CD4-positive, alpha-beta memory T cell (primary cell): Measurements from ENCODE around the gene NUTM1. TPM values are rescaled to one million over a fixed set of nuclear protein-coding genes. Genes with fewer than 3 reads are reported as not detected.

ENCODE experiments used
- CTCF ChIA-PET: fragments of 350-600 bp; sonication (Branson Sonifier 250); formaldehyde crosslinking; loops from one replicate; lab custom pipeline; 2021; ENCODE audit warnings: inconsistent platforms; ENCODE audit not compliant: partially characterized antibody; lab: Charles Lee
- POLR2A ChIA-PET: fragments of 350-600 bp; sonication (Branson Sonifier 250); formaldehyde crosslinking; loops from one replicate; lab custom pipeline; 2021; ENCODE audit not compliant: partially characterized antibody; lab: Charles Lee
- DNase-seq, 5 donors: peaks; one replicate each; pipeline versions ENCODE4 v3.0.0 to v3.0.0-alpha.2; 2020 to 2022; ENCODE audit warnings: mixed read lengths in 1 of 5
- H3K27ac ChIP-seq: one replicate; pipeline ENCODE4 v1.7.0; 2013; ENCODE audit warnings: low read depth, low read length
- H3K27me3 ChIP-seq: 2 replicates; pipeline ENCODE4 v1.7.0; 2013; ENCODE audit warnings: mild to moderate bottlenecking, low read length, moderate library complexity; ENCODE audit not compliant: insufficient read depth
- H3K36me3 ChIP-seq: 2 replicates; pipeline ENCODE4 v1.7.0; 2013; ENCODE audit warnings: mild to moderate bottlenecking, low read length, moderate library complexity; ENCODE audit not compliant: insufficient read depth
- H3K4me1 ChIP-seq: 2 replicates; pipeline ENCODE4 v1.7.0; 2013; ENCODE audit warnings: mild to moderate bottlenecking, low read length, moderate library complexity; ENCODE audit not compliant: insufficient read depth
- H3K4me3 ChIP-seq, 2 donors: one replicate each; pipeline ENCODE4 v1.7.0; 2013; ENCODE audit warnings: low read length in 2 of 2, mild to moderate bottlenecking in 1 of 2
- H3K9me3 ChIP-seq, 2 donors: one replicate each; pipeline ENCODE4 v1.7.0; 2013; ENCODE audit warnings: low read length in 2 of 2, control low read depth in 1 of 2; ENCODE audit not compliant: control insufficient read depth in 1 of 2
- H3K27ac Mint-ChIP-seq, 7 donors: one replicate each; pipeline ENCODE4 v1.8.0; 2020 to 2021; ENCODE audit warnings: mixed read lengths in 7 of 7, mild to moderate bottlenecking in 6 of 7, inconsistent platforms in 3 of 7, moderate library complexity in 3 of 7
- H3K27me3 Mint-ChIP-seq, 2 donors: one replicate each; pipeline ENCODE4 v1.8.0; 2020 to 2021; ENCODE audit warnings: mixed read lengths in 2 of 2
- H3K36me3 Mint-ChIP-seq, 2 donors: one replicate each; pipeline ENCODE4 v1.8.0; 2020 to 2021; ENCODE audit warnings: mixed read lengths in 2 of 2, inconsistent platforms in 1 of 2, mild to moderate bottlenecking in 1 of 2
- H3K4me1 Mint-ChIP-seq, 4 donors: one replicate each; pipeline ENCODE4 v1.8.0; 2020 to 2021; ENCODE audit warnings: mixed read lengths in 4 of 4, mild to moderate bottlenecking in 1 of 4
- H3K4me3 Mint-ChIP-seq, 8 donors: one replicate each; pipeline ENCODE4 v1.8.0; 2020 to 2021; ENCODE audit warnings: mixed read lengths in 8 of 8, mild to moderate bottlenecking in 7 of 8, moderate library complexity in 6 of 8, inconsistent platforms in 3 of 8
- H3K9me3 Mint-ChIP-seq, 8 donors: one replicate each; pipeline ENCODE4 v1.8.0; 2020 to 2021; ENCODE audit warnings: mixed read lengths in 8 of 8, mild to moderate bottlenecking in 5 of 8, inconsistent platforms in 3 of 8, moderate library complexity in 1 of 8
- intact Hi-C: fragments of 100-400 bp; cut with micrococcal nuclease; formaldehyde crosslinking; loops from one replicate; pipeline ENCODE4 v1.15.1; 2023
- polyA plus RNA-seq, 2 donors: library from polyadenylated mRNA; unstranded; fragments of 300-500 nt; fragmentation: Illumina TruSeq; gene quantifications; one replicate each; pipeline ENCODE4 v1.2.3, GENCODE V29; 2021
- total RNA-seq, 2 experiments: library from RNA; stranded (reverse); gene quantifications; one replicate each; pipeline ENCODE4 v1.2.3, GENCODE V29; 2021

NUTM1 gene
- total and polyA plus RNA-seq, 4 experiments from 2014 or later: not detected

GRCh38 chr15:34366271-34367065 lies 23.4 kb downstream of the NUTM1 start:
- no peaks in the 10 kb centered on the region for H3K27me3 ChIP-seq
- no peaks in the 10 kb centered on the region for H3K9me3 ChIP-seq
- no peaks in the 10 kb centered on the region for H3K27me3 Mint-ChIP-seq
- H3K4me3 ChIP-seq: peak overlapping the region; percentile 66 to 84
- H3K36me3 Mint-ChIP-seq: peaks cover 13 to 28% of the 10 kb centered on the region in 2 donors
- peaks cover 27 to 59% (median 38%) of the 10 kb centered on the region in 4 donors for H3K4me1 Mint-ChIP-seq
- peaks cover 11% of the 10 kb centered on the region for H3K36me3 ChIP-seq
- DNase-seq: peak; percentile 30 to 67 (median 39)
- peak overlapping the region; percentile 50 for H3K27ac ChIP-seq
- H3K9me3 Mint-ChIP-seq: peaks cover 0 to 5% (median 0%) of the 10 kb centered on the region in 8 donors
- ChIA-PET POLR2A (interaction anchor here (0.6 to 4.1 kb wide), 21 partner anchors 8 to 622 kb away, joined by 3 to 144 read pairs (median 10); partner anchors contain the start of genes AQR, AVEN, EMC4 and EMC7), CTCF (interaction anchor here (0.6 to 5.7 kb wide), 31 partner anchors 9 to 305 kb away, joined by 3 to 111 read pairs (median 5); partner anchors contain the start of genes GOLGA8A, GOLGA8B, KATNBL1 and NOP10)
- H3K27ac Mint-ChIP-seq: peak overlapping the region; percentile 89 to 95 (median 94)
- H3K4me1 ChIP-seq: peaks cover 31% of the 10 kb centered on the region
- H3K4me3 Mint-ChIP-seq: peak overlapping the region; percentile 94 to 99 (median 97)
- intact Hi-C loops: loop anchor here (1.0 to 10.0 kb wide), 8 partner anchors 23 to 618 kb away; partner anchors contain the start of genes KATNBL1, NOP10, NUTM1 and PGBD4

- H3K27me3 Mint-ChIP-seq: no peaks in the 10 kb centered on the region
- H3K4me1 Mint-ChIP-seq: peaks cover 27 to 57% (median 38%) of the 10 kb centered on the region in 4 donors
- peaks cover 0 to 2% (median 0%) of the 10 kb centered on the region in 8 donors for H3K9me3 Mint-ChIP-seq
- H3K27ac Mint-ChIP-seq: peak within 1 kb of the TSS; percentile 94 to 97 (median 96)
- POLR2A ChIA-PET: interaction anchor here (0.6 to 4.1 kb wide), 31 partner anchors 9 to 621 kb away, joined by 3 to 144 read pairs (median 4); partner anchors contain the start of genes AQR, AVEN, EMC4 and EMC7
- H3K4me1 ChIP-seq: peaks cover 31% of the 10 kb centered on the region
- H3K4me3 Mint-ChIP-seq: peak within 1 kb of the TSS; percentile 94 to 99 (median 97)
- peak within 1 kb of the TSS; percentile 87 for H3K27ac ChIP-seq
- H3K9me3 ChIP-seq: no peaks in the 10 kb centered on the region
- CTCF ChIA-PET: interaction anchor here (0.6 to 5.7 kb wide), 39 partner anchors 8 to 306 kb away, joined by 3 to 111 read pairs (median 4); partner anchors contain the start of genes GOLGA8A, GOLGA8B, KATNBL1 and NOP10
- intact Hi-C loops: loop anchor here (1.0 to 10.0 kb wide), 8 partner anchors 24 to 617 kb away; partner anchors contain the start of genes KATNBL1, NOP10, NUTM1 and PGBD4
- H3K27me3 ChIP-seq: no peaks in the 10 kb centered on the region
- H3K36me3 Mint-ChIP-seq: peaks cover 7 to 22% of the 10 kb centered on the region in 2 donors
- H3K4me3 ChIP-seq: peak within 1 kb of the TSS; percentile 86 to 94
- DNase-seq: peak; percentile 89 to 93 (median 92)
- H3K36me3 ChIP-seq: peaks cover 11% of the 10 kb centered on the region
Observed at GRCh38 chr15:34367101-34368081, 24.3 kb downstream of the NUTM1 start, which contains the start of gene LPCAT4. Gene LPCAT4 (minus strand): TSS chr15:34367196. CDS start chr15:34367100, 96 bp downstream.

GRCh38 chr15:34370129-34370528 lies 27.0 kb downstream of the NUTM1 start:
- H3K4me3 Mint-ChIP-seq: peak overlapping the region in 1 of 8 donors; percentile 39
- DNase-seq: no peak
- Histone ChIP-seq H3K4me1 (peaks cover 26% of the 10 kb centered on the region), H3K27me3 (no peaks in the 10 kb centered on the region), H3K36me3 (no peaks in the 10 kb centered on the region), H3K4me3 (no peak overlapping the region), H3K27ac (no peak overlapping the region), H3K9me3 (no peaks in the 10 kb centered on the region)
- ChIA-PET CTCF (interaction anchor here (0.6 to 5.7 kb wide), 4 partner anchors 9 to 128 kb away, joined by 4 to 111 read pairs (median 44); partner anchors contain the start of genes NOP10 and NUTM1), POLR2A (no interaction called here)
- intact Hi-C loops: no loop called here
- H3K27me3 Mint-ChIP-seq: no peaks in the 10 kb centered on the region
- H3K36me3 Mint-ChIP-seq: peaks cover 0 to 9% of the 10 kb centered on the region in 2 donors
- no peaks in the 10 kb centered on the region for H3K9me3 Mint-ChIP-seq
- peak overlapping the region; percentile 53 to 84 (median 73) for H3K27ac Mint-ChIP-seq
- peaks cover 23 to 41% (median 31%) of the 10 kb centered on the region in 4 donors for H3K4me1 Mint-ChIP-seq

GRCh38 chr15:34370643-34371042 lies 27.5 kb downstream of the NUTM1 start:
- Histone ChIP-seq H3K36me3 (no peaks in the 10 kb centered on the region), H3K27ac (no peak overlapping the region), H3K4me1 (peaks cover 21% of the 10 kb centered on the region), H3K9me3 (no peaks in the 10 kb centered on the region), H3K27me3 (no peaks in the 10 kb centered on the region), H3K4me3 (no peak overlapping the region)
- ChIA-PET CTCF (interaction anchor here (1.5 to 5.7 kb wide), 2 partner anchors 10 to 25 kb away, joined by 4 to 111 read pairs; partner anchors contain the start of genes NOP10 and NUTM1), POLR2A (no interaction called here)
- Mint-ChIP-seq H3K9me3 (no peaks in the 10 kb centered on the region), H3K27me3 (no peaks in the 10 kb centered on the region), H3K27ac (peak overlapping the region in 3 of 7 donors; percentile 55 to 81 (median 76)), H3K4me1 (peaks cover 19 to 35% (median 26%) of the 10 kb centered on the region in 4 donors), H3K36me3 (peaks cover 0 to 9% of the 10 kb centered on the region in 2 donors), H3K4me3 (no peak overlapping the region)
- no peak for DNase-seq
- intact Hi-C loops: no loop called here

- no peaks in the 10 kb centered on the region for H3K36me3 ChIP-seq
- ChIA-PET CTCF (interaction anchor here (1.1 kb wide), 1 partner anchor 214 kb away, joined by 3 read pairs; no protein-coding TSS in a partner anchor), POLR2A (no interaction called here)
- H3K4me3 ChIP-seq: no peak overlapping the region
- H3K27ac Mint-ChIP-seq: peak overlapping the region in 2 of 7 donors; percentile 42 to 84
- no peak overlapping the region for H3K4me3 Mint-ChIP-seq
- no peak overlapping the region for H3K27ac ChIP-seq
- no peak for DNase-seq
- peaks cover 8 to 10% (median 9%) of the 10 kb centered on the region in 4 donors for H3K4me1 Mint-ChIP-seq
- H3K9me3 Mint-ChIP-seq: no peaks in the 10 kb centered on the region
- H3K4me1 ChIP-seq: peaks cover 2% of the 10 kb centered on the region
- H3K27me3 ChIP-seq: no peaks in the 10 kb centered on the region
- no peaks in the 10 kb centered on the region for H3K27me3 Mint-ChIP-seq
- no peaks in the 10 kb centered on the region for H3K36me3 Mint-ChIP-seq
- intact Hi-C loops: no loop called here
- H3K9me3 ChIP-seq: no peaks in the 10 kb centered on the region
Observed at GRCh38 chr15:34373951-34374350, 30.8 kb downstream of the NUTM1 start.

GRCh38 chr15:34374816-34375215 lies 31.7 kb downstream of the NUTM1 start:
- intact Hi-C loops: no loop called here
- Histone ChIP-seq H3K9me3 (no peaks in the 10 kb centered on the region), H3K36me3 (no peaks in the 10 kb centered on the region), H3K4me3 (no peak overlapping the region), H3K27ac (no peak overlapping the region), H3K4me1 (no peaks in the 10 kb centered on the region), H3K27me3 (no peaks in the 10 kb centered on the region)
- Mint-ChIP-seq H3K4me3 (no peak overlapping the region), H3K4me1 (peaks cover 5 to 7% (median 7%) of the 10 kb centered on the region in 4 donors), H3K27ac (no peak overlapping the region), H3K36me3 (no peaks in the 10 kb centered on the region), H3K9me3 (no peaks in the 10 kb centered on the region), H3K27me3 (no peaks in the 10 kb centered on the region)
- CTCF ChIA-PET: no interaction called here
- no peak for DNase-seq
- POLR2A ChIA-PET: no interaction called here
